HUDEP-2 (cell line): Measurements from ENCODE around the gene MVP.
"Not testable (repeated sequence)": the region's sequence is repeated elsewhere in the genome, so short reads cannot be mapped to it uniquely, and the experiment has no call there.

ENCODE experiments used
- DNase-seq, 76 experiments: peaks; one replicate each; lab custom pipeline; 2025; ENCODE audit not compliant: unreplicated experiment in 76 of 76; lab: John Stamatoyannopoulos, UW

MVP gene

GRCh38 chr16:29820271-29820701 is at the start of gene MVP:
Gene MVP (plus strand): TSS chr16:29820462. CDS start chr16:29830550, 10,088 bp downstream.
- peak in 37 of 76 experiments; percentile 4 to 56 (median 26) for DNase-seq

DNA sequence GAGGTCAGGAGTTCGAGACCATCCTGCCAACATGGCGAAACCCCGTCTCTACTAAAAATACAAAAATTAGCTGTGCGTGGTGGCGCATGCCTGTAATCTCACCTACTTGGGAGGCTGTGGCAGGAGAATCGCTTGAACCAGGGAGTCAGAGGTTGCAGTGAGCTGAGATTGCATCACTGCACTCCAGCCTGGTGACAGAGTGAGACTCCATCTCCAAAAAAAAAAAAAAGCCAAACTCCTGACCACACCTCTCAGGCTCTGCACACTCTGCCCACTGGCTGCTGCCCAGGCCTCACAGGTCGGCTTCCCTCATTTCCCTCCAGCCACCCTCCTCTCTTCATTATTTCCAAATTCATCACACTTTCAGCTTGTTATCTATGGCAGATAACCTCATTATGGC is 47.9 kb upstream of the MVP start:
- peak in 2 of 76 experiments; percentile 2 to 8 for DNase-seq

DNA sequence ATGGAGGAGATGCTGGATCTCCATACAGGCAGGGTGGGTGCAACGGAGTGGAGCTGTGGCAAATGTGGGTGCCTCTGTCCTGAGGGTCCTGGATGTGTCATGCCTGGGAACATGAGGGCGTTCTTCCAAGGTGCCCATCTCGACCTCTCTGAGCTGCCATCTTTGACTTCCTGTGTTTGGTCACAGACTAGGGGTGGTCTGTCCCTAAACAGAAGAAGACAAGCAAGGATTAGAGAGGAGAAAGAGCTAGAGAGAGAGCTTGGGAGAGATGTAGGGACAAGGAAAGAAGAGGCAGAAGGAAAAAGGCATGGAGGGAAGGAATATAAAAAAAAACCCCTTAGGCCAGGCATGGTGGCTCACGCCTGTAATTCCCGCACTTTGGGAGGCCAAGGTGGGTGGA is 45.5 kb upstream of the MVP start:
- no peak for DNase-seq

- no peak for DNase-seq
Observed at GRCh38 chr16:29775742-29776408, 44.4 kb upstream of the MVP start.

GRCh38 chr16:29777576-29778350 is 42.5 kb upstream of the MVP start, which contains the start of gene ZG16:
Gene ZG16 (plus strand): TSS chr16:29778256. CDS start chr16:29779267, 1,011 bp downstream.
- no peak for DNase-seq

GRCh38 chr16:29779474-29779873 is 40.8 kb upstream of the MVP start:
- DNase-seq: no peak

DNA sequence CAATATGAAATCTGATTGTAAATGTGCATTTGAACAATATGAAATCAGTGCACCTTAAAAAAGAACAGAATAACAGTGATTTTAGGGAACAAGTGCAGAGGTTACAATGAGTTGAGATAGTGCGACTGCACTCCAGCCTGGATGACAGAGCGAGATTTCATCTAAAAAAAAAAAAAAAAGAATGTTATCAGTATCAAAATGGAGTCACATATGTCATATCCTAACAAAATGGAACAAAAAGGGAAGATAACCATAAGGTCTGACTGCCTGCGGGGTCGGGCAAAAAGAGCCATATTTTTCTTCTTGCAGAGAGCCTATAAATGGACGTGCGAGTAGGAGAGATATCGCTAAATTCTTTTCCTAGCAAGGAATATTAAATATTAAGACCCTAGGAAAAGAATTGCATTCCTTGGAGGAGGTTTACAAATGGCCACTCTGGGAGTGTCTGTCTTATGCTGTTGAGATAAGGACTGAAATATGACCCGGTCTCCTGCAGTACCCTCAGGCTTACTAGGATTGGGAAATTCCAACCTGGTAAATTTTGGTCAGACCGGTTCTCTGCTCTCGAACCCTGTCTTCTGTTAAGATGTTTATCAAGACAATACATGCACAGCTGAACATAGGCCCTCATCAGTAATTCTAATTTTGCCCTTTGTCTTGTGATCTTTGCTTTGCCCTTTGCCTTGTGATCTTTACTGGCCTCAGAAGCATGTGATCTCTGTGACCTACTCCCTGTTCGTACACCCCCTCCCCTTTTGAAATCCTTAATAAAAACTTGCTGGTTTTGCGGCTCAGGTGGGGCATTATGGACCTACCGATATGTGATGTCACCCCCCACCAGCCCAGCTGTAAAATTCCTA is 36.9 kb upstream of the MVP start:
- not testable (repeated sequence) for DNase-seq

DNA sequence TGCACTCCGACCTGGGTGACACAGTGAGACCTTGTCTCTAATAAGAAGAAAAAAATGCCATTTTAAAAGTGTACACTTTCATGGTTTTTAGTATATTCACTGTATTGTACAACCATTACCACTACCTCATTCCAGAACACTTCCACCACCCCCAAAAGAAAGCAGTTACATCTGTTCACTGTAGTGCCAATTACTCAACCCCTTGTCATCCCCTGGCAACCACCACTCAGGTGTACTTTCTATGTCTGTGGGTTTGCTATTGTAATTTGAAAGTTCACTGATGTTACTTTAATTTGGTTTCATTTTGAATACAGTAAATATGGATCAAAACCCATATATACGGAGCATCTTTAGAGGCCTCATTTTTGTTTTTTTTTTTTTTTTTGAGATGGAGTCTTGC is 36.1 kb upstream of the MVP start:
- no peak for DNase-seq

GRCh38 chr16:29784901-29785500 is 35.3 kb upstream of the MVP start:
- DNase-seq: peak in 3 of 76 experiments; percentile 6 to 24 (median 12)

DNA sequence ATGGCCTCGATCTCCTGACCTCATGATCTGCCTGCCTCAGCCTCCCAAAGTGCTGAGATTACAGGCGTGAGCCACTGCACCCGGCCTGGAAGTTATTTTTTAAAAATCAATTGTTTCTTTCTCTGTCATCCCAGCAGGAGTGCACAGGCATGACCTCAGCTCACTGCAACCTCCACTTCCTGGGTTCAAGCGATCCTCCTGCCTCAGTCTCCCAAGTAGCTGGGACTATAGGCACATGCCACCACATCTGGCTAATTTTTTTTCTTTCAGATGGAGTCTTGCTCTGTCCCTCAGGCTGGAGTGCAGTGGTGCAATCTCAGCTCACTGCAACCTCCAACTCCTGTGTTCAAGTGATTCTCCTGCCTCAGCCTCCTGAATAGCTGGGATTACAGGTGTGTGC is 33.1 kb upstream of the MVP start:
- not testable (repeated sequence) for DNase-seq

- DNase-seq: peak in 3 of 76 experiments; percentile 23 to 49 (median 24)
Observed at GRCh38 chr16:29789775-29790182, 30.5 kb upstream of the MVP start.

GRCh38 chr16:29790183-29790948 is 29.9 kb upstream of the MVP start, which contains the start of gene KIF22:
Gene KIF22 (plus strand): TSS chr16:29790751. CDS start chr16:29790760, 9 bp downstream.
- DNase-seq: peak; percentile 69 to 99 (median 98)

GRCh38 chr16:29790949-29791844 is 29.1 kb upstream of the MVP start:
- DNase-seq: peak in 3 of 76 experiments; percentile 24 to 67 (median 51)

GRCh38 chr16:29791845-29792807 is 28.1 kb upstream of the MVP start:
- DNase-seq: no peak

DNA sequence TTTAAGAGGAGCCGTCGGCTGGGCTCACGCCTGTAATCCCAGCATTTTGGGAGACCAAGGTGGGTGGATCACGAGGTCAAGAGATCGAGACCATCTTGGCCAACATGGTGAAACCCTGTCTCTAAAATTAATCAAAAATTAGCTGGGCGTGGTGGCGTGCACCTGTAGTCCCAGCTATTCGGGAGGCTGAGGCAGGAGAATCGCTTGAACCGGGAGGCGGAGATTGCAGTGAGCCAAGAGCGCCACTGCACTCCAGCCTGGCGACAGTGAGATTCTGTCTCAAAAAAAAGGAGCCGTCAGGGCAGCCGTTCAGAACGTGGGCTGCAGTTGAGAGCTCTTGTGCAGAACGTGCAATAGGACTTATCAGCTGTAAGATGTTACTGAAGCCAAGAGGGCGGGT is 27.1 kb upstream of the MVP start:
- not testable (repeated sequence) for DNase-seq

GRCh38 chr16:29794231-29794710 is 26.0 kb upstream of the MVP start:
- no peak for DNase-seq

DNA sequence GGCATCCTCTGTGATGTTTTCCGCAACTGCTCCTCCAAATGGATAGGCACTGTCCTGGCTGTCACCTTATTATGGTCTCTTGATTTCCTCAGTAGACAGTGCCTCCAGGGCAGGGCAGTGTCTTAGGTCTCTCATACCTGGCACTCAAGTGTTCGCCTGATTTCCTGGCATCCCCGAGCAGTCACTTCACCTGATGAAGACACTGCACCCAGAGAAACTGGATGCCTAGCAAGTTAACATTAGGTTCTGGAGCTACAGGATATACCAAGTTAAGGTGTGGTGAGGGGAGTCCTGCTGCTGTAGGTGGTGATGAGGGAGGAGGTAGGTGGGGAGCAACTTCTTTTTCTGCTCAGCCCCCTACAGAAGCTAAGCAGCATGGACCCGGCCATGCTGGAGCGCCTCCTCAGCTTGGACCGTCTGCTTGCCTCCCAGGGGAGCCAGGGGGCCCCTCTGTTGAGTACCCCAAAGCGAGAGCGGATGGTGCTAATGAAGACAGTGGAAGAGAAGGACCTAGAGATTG is 17.8 kb upstream of the MVP start:
- no peak for DNase-seq
